Activated naive CD4-positive, alpha-beta T cell treated with anti-CD3 and anti-CD28 coated beads, Interleukin-2, amount 10 ng/mL, durations not matched to agents 5 hours and 36 hours (primary cell): ENCODE data around the gene CNST. TPM values are rescaled to one million over a fixed set of nuclear protein-coding genes. Genes with fewer than 3 reads are reported as not detected.

Source experiments
- total RNA-seq, 2 experiments: library from RNA; stranded (reverse); gene quantifications; one replicate each; pipeline ENCODE4 v1.2.3, GENCODE V29; 2021

CNST gene
- total RNA-seq: 10 to 100 TPM; 42.2 to 43.4 TPM

GRCh38 chr1:246566128-246566812, at the start of gene CNST, which contains the start of gene TFB2M:
TSS of gene CNST (plus strand) at chr1:246566456. CDS start at chr1:246591563, 25,107 bp downstream.
TSS of gene TFB2M (minus strand) at chr1:246566261. CDS start at chr1:246566138, 123 bp downstream.

Other genes with a start within 250 kb of the CNST start
- 10 to 100 TPM; 15.3 to 21.3 TPM for gene SMYD3, start 59.2 kb upstream of the CNST start, total RNA-seq
- gene TFB2M, start 195 bp upstream of the CNST start, total RNA-seq: 10 to 100 TPM in 1 of 2 experiments, 1 to 10 TPM in 1; 9.5 to 10.6 TPM
- gene SCCPDH, start 158.0 kb downstream of the CNST start, total RNA-seq: 1 to 10 TPM; 8.8 to 9.5 TPM